Esophagus muscularis mucosa (tissue), 4 donors: ENCODE data around the gene CDC42EP3. TPM values are rescaled to one million over a fixed set of nuclear protein-coding genes. Genes with fewer than 3 reads are reported as not detected.

Source experiments
- DNase-seq: peaks from one replicate; pipeline ENCODE4 v3.0.0-alpha.2; 2017; ENCODE audit errors: extremely low spot score
- H3K27ac ChIP-seq, 4 donors: fragments of 200-600 bp; sonication (generic); replicated peaks in 1 of 4; 1 replicate in 3 of 4; 2 replicates in 1 of 4; pipeline ENCODE4 v1.5.1; 2016 to 2019; ENCODE audit warnings: mild to moderate bottlenecking in 1 of 4
- H3K27me3 ChIP-seq, 4 donors: fragments of 200-600 bp; sonication (generic); one replicate each; pipeline versions ENCODE4 v1.5.1 to v1.6.0; 2016 to 2019
- H3K36me3 ChIP-seq, 4 donors: fragments of 200-600 bp; sonication (generic); one replicate each; pipeline ENCODE4 v1.5.1; 2016 to 2019
- H3K4me1 ChIP-seq, 4 donors: fragments of 200-600 bp; sonication (generic); one replicate each; pipeline ENCODE4 v1.5.1; 2016 to 2019
- H3K4me3 ChIP-seq, 4 donors: fragments of 200-600 bp; sonication (generic); 1 replicate in 2 of 4; 2 replicates in 2 of 4; pipeline ENCODE4 v1.5.1; 2016 to 2019; ENCODE audit warnings: mild to moderate bottlenecking in 4 of 4, moderate library complexity in 1 of 4
- H3K9me3 ChIP-seq, 4 donors: fragments of 200-600 bp; sonication (generic); 1 replicate in 3 of 4; 2 replicates in 1 of 4; pipeline ENCODE4 v1.5.1; 2016 to 2019
- CTCF ChIP-seq, 3 experiments: fragments of 200-600 bp in 2 of 3; fragments of 450-650 bp in 1 of 3; sonication (generic) in 2 of 3; IDR thresholded peaks; one replicate each; pipeline ENCODE4 v1.5.1; 2017 to 2019; ENCODE audit warnings: antibody characterized with exemption in 3 of 3, mild to moderate bottlenecking in 2 of 3, moderate library complexity in 1 of 3
- EP300 ChIP-seq: sonication (generic); formaldehyde crosslinking; IDR thresholded peaks from one replicate; pipeline ENCODE4 v1.6.1; 2017; ENCODE audit warnings: antibody characterized with exemption
- POLR2A ChIP-seq: fragments of 450-650 bp; IDR thresholded peaks from one replicate; pipeline ENCODE4 v1.6.1; 2017; ENCODE audit warnings: antibody characterized with exemption, moderate library complexity, mild to moderate bottlenecking, low read depth
- POLR2AphosphoS5 ChIP-seq, 2 donors: sonication (generic); formaldehyde crosslinking; IDR thresholded peaks; one replicate each; pipeline ENCODE4 v1.6.1; 2017; ENCODE audit warnings: antibody characterized with exemption in 2 of 2
- WGBS: methylation state at CpG from one replicate; pipeline ENCODE4 v1.1.5; 2018; 5-methylcytosine and 5-hydroxymethylcytosine counted together
- intact Hi-C: fragments of 100-400 bp; cut with DNase I; formaldehyde crosslinking; loops from one replicate; pipeline ENCODE4 v1.15.1; 2023
- total RNA-seq, 4 donors: library from RNA; depleted of rRNA; stranded (reverse); fragments of >200 nt; gene quantifications; one replicate each; pipeline versions ENCODE4 v1.1.0 to v1.2.1, GENCODE V29; 2016

CDC42EP3 gene
- total RNA-seq, 4 donors from 2014 or later: 67.7 to 217 (median 112) TPM

GRCh38 chr2:37642907-37643729, 28.3 kb downstream of the CDC42EP3 start:
- H3K4me1 ChIP-seq: peaks cover 63 to 77% (median 66%) of the 10 kb centered on the region in 4 donors
- H3K27ac ChIP-seq: peak overlapping the region in 2 of 4 donors; percentile 12 to 17
- peaks cover 0 to 44% (median 36%) of the 10 kb centered on the region in 4 donors for H3K36me3 ChIP-seq
- no peak for TF ChIP-seq POLR2A
- no peak for TF ChIP-seq EP300
- no peak for TF ChIP-seq CTCF (IDR thresholded peaks at IDR 0.05)
- peak in 1 of 2 donors; percentile 16 for TF ChIP-seq POLR2AphosphoS5 (IDR thresholded peaks at IDR 0.05)
- H3K4me3 ChIP-seq: no peak overlapping the region
- intact Hi-C loops: no loop called here
- WGBS: 83% methylated on average over 6 of the region's 6 CpGs
- peaks cover 0 to 4% (median 0%) of the 10 kb centered on the region in 4 donors for H3K9me3 ChIP-seq
- no peaks in the 10 kb centered on the region for H3K27me3 ChIP-seq
- DNase-seq: no peak

- Histone ChIP-seq H3K9me3 (no peaks in the 10 kb centered on the region), H3K27me3 (no peaks in the 10 kb centered on the region), H3K36me3 (peaks cover 0 to 43% (median 27%) of the 10 kb centered on the region in 4 donors), H3K27ac (peak overlapping the region in 1 of 4 donors; percentile 36), H3K4me3 (no peak overlapping the region), H3K4me1 (peaks cover 52 to 68% (median 58%) of the 10 kb centered on the region in 4 donors)
- 29% methylated on average over 7 of the region's 7 CpGs for WGBS
- intact Hi-C loops: no loop called here
- no peak for DNase-seq
- TF ChIP-seq POLR2AphosphoS5 (IDR thresholded peaks at IDR 0.05) (no peak), EP300 (no peak), CTCF (IDR thresholded peaks at IDR 0.05) (no peak), POLR2A (no peak)
Observed at GRCh38 chr2:37641582-37642171, 29.8 kb downstream of the CDC42EP3 start.

- Histone ChIP-seq H3K27ac (no peak overlapping the region), H3K27me3 (no peaks in the 10 kb centered on the region), H3K9me3 (no peaks in the 10 kb centered on the region), H3K4me3 (no peak overlapping the region), H3K36me3 (peaks cover 0 to 23% (median 11%) of the 10 kb centered on the region in 4 donors), H3K4me1 (peaks cover 32 to 49% (median 40%) of the 10 kb centered on the region in 4 donors)
- TF ChIP-seq CTCF (IDR thresholded peaks at IDR 0.05): no peak
- no peak for TF ChIP-seq EP300
- TF ChIP-seq POLR2A: no peak
- no peak for TF ChIP-seq POLR2AphosphoS5 (IDR thresholded peaks at IDR 0.05)
- DNase-seq: no peak
- WGBS: 86% methylated on average over 3 of the region's 3 CpGs
- intact Hi-C loops: no loop called here
Observed at GRCh38 chr2:37639631-37640030, 31.8 kb downstream of the CDC42EP3 start.

- WGBS: 98% methylated on average over 3 of the region's 3 CpGs
- TF ChIP-seq CTCF (IDR thresholded peaks at IDR 0.05): no peak
- TF ChIP-seq EP300: no peak
- no peak for TF ChIP-seq POLR2A
- no peak for TF ChIP-seq POLR2AphosphoS5 (IDR thresholded peaks at IDR 0.05)
Observed at GRCh38 chr2:37638973-37639372, 32.5 kb downstream of the CDC42EP3 start.

More at GRCh38 chr2:37638973-37639372, 32.5 kb downstream of the CDC42EP3 start:
- peaks cover 0 to 16% (median 8%) of the 10 kb centered on the region in 4 donors for H3K36me3 ChIP-seq
- H3K27me3 ChIP-seq: no peaks in the 10 kb centered on the region
- peaks cover 25 to 42% (median 33%) of the 10 kb centered on the region in 4 donors for H3K4me1 ChIP-seq
- no peaks in the 10 kb centered on the region for H3K9me3 ChIP-seq
- H3K4me3 ChIP-seq: no peak overlapping the region
- no peak for DNase-seq
- intact Hi-C loops: no loop called here
- no peak overlapping the region for H3K27ac ChIP-seq
